GM10847 (cell line): ENCODE data around the gene ADGRD1.

Source experiments
- POLR2A ChIP-seq: IDR thresholded peaks from 2 replicates; pipeline ENCODE4 v1.6.1; 2011; ENCODE audit not compliant: insufficient read length; ENCODE audit errors: extremely low read depth

The ADGRD1 gene

DNA sequence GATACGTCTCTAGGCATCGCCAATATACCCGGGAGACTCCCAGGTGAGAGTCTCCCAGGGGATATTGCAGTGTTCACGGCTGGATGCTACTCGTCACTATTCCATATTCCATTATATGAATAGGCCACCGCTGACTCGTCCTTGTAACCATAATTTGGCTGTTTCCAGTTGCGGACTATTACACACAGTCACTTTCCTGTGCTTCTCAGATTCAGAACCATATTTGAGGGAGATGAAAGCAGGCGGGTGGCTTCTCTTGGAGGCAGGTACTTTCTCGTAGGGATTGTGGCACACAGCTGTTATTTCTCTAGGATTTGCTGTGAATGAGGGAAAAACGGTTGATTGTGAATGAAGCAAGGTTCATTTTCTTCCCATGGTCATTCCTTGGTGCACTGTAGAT lies 73.0 kb downstream of the ADGRD1 start:
- no peak for TF ChIP-seq POLR2A

DNA sequence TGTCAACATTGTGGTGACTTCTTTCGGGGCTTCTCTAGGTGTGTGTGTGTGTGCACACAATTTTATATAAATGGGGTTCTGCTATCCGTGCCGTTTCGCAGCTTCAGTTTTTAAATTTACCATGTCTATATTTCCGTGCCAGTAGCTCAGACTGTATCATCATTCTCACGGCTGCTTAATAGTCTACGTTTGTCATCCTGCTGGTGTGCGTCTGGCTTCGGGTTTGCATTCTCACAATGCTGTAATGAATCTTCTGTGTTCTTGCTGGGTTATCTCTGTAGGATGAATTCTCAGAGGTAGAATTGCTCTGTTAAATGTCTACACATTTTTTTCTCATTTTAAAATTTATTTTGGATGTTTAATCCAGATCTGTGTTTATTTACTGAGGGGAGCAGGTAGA lies 73.6 kb downstream of the ADGRD1 start:
- TF ChIP-seq POLR2A: no peak

DNA sequence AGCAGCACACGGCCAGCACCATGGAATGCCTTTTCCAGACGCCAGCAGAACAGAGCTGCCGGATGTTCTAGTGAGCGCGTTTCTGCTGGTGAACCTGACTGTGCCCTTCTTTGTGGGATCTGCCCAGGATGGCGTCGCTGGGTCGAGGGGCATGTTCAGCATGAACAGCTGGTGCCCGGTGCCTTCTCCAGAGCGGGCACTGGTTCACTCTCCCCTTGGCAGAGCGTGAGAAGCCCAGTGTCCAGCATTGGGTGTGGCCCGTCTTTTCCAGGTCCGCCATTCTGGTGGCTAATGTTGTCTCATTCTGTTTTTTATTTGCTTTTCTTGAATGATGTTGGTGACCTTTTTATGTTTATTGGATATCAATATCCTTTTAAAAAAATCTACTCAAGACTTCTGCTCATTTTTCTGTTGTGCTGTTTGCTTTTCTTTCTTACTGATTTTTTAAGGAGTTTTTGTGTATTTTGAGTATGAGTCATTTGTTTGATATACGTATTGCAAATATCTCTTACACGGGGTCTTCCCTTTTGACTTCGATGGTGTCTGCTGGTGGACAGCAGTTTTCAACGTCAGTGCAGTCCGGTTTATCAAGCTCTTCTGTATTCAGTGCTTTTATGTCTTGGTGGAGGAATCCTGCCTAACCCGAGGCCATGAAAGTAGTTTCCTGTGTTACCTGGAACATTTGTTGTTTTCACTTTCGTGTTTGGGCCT lies 74.3 kb downstream of the ADGRD1 start:
- no peak for TF ChIP-seq POLR2A

DNA sequence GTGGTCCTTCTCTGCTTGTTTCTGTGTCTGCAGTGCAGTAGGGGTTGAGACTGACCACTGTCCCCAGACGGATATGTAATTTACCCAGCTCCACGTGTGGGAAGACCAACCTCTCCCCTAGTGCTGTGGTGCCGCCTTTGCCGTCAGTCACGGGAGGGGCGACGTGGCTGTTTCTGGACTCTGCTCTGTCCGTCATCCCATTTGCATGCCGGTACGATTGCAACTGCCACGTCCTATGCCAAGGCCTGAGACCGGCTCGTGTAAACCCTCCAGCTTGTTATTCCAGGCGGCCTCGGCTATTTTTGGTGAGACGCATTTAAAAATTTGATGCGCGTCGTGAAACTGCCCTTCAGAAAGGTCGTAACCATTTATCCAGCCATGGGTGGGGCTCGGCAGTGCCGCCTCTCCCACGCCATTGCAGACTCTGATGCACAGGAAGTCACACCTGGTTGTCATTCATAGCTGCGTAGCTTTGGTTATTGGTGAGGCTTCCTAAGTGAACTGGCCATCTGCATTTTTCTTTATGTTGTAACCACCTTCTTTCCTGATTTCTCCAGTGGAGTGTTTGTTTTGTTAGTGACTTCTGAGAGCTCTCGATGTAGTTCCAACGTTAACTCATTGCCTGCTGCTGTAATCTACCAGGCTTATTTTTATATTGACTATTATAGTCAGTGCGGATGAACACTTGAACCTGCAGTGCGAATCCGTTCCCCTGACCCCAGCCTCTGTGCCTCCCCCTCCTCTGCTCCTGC lies 75.1 kb downstream of the ADGRD1 start:
- no peak for TF ChIP-seq POLR2A

DNA sequence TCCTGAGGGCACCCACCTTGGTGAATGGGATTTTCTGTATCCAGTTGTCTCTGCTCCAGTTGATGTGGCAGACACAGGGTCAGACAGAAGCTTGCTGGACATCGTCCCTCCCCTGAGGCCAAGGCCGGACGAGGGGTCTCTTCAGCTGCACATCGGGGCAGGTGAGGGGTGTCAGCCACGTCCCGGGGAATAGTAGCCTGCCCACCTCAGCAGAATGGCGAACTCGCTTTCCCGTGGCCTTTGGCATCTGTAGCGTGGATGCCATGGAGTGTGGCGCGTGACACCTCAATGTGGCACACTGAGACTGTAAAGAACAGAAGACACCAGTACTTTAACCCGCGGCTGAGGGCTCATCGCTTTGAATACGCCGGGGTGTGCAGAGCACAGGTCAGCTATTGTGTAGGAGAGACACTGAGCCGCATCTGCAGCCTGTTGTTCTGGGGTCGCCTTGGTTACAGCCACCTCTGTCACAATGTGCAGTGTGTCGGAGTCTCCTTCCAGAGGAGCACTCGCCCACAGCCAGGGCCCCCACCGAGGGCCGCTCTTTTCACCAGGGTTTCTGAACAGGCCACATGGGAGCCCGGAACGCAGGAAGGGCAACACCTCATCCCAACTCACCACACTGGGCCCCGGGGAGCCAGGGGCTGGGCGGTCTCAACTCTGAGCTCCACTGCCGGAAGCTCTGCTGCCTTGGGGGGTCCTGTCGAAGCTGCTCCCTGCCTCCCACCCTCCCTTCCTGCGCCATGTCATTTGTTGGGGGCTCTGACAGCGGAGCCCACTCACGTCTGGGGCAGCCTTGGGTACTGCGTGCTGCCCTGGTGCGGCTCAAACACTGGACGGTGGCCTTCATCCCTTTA lies 77.0 kb downstream of the ADGRD1 start:
- TF ChIP-seq POLR2A: no peak

DNA sequence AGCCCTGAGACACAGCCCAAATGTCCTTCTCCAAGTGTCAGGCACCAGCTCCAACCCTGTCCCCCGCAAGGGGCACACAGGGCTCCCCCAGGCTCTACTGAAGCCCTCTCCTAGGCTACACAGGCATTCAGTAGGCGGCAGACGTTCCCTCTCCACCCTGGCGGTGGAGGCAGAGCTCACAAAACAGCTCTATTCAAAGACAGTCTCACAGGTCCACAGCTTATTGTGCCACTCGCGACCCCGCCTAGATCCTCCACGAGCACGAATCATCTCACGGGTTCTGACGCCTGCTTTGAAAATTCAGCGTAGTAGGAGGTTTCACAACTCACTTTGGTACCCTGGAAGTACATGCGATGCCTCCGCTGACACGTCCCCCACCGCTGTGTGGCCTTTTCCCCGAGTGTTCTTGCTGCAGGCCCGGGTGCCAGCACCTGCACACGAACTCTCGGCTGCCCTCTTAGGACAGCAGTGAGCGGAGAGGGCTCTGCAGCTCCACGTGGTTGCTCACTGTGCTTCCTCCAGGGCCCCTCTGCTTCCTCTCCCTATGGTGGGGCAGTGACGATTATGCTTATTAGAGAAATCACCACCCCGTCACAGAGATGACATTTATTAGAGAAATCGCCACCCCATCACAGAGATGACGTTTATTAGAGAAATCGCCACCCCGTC lies 78.5 kb downstream of the ADGRD1 start:
- TF ChIP-seq POLR2A: no peak

DNA sequence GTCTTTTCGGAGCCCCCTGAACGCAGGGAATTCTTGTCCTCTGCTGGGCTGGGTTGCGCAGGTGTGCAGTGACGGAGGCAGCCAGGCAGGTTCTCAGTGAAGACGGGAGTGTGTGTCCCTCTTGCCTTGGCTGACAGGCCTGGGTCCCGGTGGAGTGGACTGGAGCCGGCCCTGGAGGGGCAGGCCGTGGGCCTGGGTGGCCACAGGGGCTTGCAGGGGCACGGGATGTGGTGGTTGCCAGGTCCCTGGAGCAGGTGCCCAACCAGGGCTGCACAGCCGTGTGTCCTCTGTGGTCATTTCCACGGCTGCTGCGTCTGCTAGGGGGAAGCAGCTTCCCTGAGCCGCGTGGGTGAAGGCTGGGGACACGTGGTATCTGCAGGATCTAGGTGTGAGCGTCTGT lies 79.8 kb downstream of the ADGRD1 start:
- no peak for TF ChIP-seq POLR2A

DNA sequence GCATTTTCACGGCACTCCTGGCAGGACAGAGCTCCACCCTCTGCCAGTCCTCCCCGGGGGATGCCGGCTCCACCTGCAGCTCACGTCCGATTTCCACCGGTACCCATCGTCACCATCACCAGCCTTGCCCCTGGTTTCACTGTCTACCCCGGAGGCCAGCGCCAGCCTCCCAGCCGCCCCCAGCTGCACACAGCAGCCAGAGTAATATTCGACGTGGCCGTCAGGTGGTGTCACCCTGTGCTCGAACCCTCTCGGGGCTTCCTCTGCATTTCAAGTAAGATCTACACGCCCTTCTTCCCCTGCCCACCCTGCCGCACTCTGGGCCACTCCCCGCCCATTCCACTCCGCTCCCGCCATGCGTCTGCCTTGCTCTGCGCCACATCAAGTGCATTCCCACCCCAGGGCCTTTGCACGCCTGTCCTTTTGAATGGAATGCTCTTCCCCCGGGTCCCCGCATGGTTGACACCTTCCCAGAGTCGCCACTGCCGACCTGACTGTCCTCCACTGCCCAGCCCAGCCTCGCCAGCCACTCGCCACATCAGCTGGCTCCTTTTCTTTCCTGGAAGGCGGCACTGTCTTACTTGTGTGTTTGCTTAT lies 80.3 kb downstream of the ADGRD1 start:
- TF ChIP-seq POLR2A: no peak

DNA sequence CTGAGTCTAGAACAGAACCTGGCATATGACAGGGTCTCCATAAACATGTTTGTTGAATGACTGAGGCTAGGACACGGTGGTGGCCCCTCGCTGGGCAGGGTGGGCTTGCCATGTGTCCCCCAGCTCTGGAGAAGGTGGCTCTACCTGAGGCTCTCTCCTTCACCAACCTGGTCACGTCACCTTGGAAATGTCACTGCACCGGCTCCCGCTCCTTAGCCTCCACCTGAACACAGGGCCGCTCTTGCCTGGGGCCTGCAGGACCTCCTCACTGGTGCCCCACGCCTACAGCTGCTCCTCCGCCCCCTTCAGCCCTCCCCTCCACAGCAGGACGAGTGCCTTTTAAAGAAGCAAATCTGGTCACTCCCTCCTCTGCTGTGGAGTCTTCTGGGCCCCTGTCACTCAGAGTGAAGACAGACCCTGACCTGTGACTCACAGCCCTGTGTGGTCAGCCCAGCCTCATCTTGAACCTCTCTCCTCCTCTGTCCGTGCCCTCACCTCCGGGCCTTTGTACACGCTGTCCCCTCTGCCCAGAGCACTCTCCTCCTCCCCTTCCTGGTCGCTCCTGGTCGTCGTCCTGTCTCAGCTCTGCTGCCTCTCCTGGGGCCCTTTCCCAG lies 81.0 kb downstream of the ADGRD1 start:
- no peak for TF ChIP-seq POLR2A

DNA sequence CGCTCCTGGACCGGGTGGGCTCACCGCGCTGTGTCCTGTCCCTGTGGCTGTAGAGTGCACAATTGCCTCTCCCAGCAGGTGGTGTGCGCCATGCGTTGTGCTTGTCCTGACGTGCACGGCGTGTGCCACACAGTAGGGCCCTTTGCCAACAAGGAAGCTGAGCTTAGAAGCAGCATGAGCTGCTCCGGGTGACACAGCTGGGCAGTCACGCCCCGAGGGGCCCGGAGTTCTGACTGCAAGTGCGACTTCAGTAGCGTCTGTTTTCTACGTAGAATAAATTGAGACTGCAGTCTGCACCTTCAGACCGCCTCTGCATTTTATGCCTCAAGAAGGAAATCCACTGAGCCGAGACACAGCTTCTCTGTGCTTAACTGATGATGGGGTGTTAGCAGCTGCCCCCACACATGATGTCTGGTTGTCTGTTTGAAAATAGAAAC lies 81.6 kb downstream of the ADGRD1 start:
- no peak for TF ChIP-seq POLR2A

DNA sequence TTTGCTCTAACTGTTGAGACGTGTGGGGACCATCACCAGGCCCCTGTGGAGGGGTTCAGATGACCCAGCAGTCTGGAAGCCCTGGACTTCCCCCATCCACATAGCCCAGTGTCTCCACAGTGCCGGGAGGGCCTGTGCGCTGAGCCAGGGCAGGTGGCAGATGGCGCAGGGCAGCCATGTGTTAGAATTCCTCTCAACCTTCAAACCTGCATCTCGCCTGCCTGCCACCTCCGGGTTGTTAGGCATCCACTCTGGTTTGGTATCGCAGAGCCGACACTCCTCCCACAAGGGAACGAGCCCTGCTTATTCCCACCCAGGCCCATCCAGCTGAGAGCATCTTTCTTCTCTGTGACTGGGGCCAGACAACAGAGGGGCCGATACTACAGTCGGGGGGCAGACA lies 84.5 kb downstream of the ADGRD1 start:
- TF ChIP-seq POLR2A: no peak

DNA sequence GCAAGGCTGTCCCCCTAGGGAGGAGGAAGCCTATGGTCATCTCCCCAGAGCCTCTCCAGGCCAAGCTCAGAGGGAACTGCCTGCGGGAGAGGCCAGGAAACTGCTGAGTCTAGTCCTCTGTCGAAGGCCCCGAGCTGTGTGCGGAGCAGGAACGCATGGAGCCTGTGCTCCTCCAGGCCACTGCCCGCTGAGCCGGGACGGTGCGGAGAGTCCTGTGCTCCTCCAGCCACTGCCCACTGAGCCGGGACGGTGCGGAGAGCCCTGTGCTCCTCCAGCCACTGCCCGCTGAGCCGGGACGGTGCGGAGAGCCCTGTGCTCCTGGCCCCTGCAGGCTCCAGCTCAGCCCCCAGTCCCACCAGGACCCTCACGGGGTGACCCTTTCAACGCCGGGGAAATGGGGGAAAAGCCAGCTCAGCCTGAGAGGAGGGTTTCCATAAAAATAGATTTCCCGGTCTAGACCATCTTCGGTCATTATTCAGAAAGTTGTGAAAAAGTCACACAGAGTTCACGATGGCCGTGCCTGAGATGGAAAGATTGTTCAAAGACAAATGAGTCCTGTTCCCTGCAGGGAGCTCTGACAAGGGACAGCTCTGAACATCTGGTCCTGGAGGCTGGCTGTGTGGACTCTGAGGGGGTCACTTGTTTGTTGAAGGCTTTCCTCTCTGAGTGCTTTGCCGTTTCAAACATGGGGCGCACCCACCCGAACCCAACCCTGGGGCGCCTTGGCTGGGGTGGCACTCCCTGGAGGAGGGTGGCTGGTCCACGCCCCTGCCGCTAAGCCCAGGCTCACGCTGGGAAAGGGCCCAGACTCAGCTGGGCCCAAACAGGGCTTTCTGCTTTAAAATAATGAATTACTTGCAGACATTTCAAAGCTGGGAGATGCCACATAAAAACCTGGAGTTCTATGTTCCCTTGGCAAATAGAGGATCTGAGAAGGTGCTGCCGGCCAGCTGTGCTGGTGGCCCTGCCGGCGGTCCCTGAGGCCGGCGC lies 85.5 kb downstream of the ADGRD1 start:
- TF ChIP-seq POLR2A: no peak

DNA sequence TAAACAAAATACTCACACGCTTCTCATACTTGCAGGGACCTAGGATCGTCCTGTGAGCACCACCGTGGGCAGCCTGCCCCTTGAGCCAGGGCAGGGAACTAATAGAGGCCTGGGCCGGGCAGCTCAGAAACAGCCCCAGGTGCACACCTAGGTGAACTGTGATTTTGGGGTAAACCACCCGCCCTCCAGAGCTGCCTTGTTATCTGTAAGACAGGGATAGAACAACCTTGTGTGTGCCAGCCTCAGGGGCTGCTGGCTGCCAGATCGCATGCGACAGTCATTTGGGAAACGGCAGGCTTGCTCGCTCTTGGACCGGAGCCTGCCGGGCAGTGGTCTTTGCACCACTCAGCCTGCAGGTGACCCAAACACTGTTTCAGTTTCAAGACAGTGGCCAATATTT lies 86.8 kb downstream of the ADGRD1 start:
- no peak for TF ChIP-seq POLR2A
